NCI-H2107 treated with DMSO at 0.1 percent for 48 hours (cell line): ENCODE data around the gene SNTG2.
"Not testable (repeated sequence)": the region's sequence is repeated elsewhere in the genome, so short reads cannot be mapped to it uniquely, and the experiment has no call there.

ENCODE experiments used
- DNase-seq: peaks from one replicate; lab custom pipeline; 2025; ENCODE audit not compliant: unreplicated experiment; lab: John Stamatoyannopoulos, UW

SNTG2 gene

GRCh38 chr2:1360557-1361250, 410.1 kb downstream of the SNTG2 start:
- DNase-seq, result peak; percentile 65

GRCh38 chr2:1363367-1363766, 412.7 kb downstream of the SNTG2 start:
- no peak for DNase-seq

- peak; percentile 85 for DNase-seq
Measured at GRCh38 chr2:1366546-1367134, 416.0 kb downstream of the SNTG2 start.

GRCh38 chr2:1367601-1368000, 417.0 kb downstream of the SNTG2 start:
- no peak for DNase-seq

GRCh38 chr2:1369905-1370304, 419.3 kb downstream of the SNTG2 start:
- DNase-seq, result no peak

- DNase-seq, result no peak
Measured at GRCh38 chr2:1370461-1370860, 419.8 kb downstream of the SNTG2 start.

GRCh38 chr2:1371082-1371481, 420.4 kb downstream of the SNTG2 start:
- DNase-seq, result no peak

GRCh38 chr2:1373830-1374229, 423.2 kb downstream of the SNTG2 start:
- no peak for DNase-seq

- no peak for DNase-seq
Measured at GRCh38 chr2:1374287-1374686, 423.6 kb downstream of the SNTG2 start.

GRCh38 chr2:1375794-1376193, 425.1 kb downstream of the SNTG2 start:
- no peak for DNase-seq

GRCh38 chr2:1377473-1377872, 426.8 kb downstream of the SNTG2 start:
- DNase-seq, result no peak

GRCh38 chr2:1378456-1379150, 428.0 kb downstream of the SNTG2 start:
- no peak for DNase-seq

GRCh38 chr2:1381644-1382043, 431.0 kb downstream of the SNTG2 start:
- DNase-seq, result no peak

GRCh38 chr2:1387954-1388725, 437.5 kb downstream of the SNTG2 start:
- not testable (repeated sequence) for DNase-seq

- DNase-seq, result not testable (repeated sequence)
Measured at GRCh38 chr2:1390118-1390517, 439.5 kb downstream of the SNTG2 start.

GRCh38 chr2:1393321-1393720, 442.7 kb downstream of the SNTG2 start:
- no peak for DNase-seq

- no peak for DNase-seq
Measured at GRCh38 chr2:1394709-1395408, 444.2 kb downstream of the SNTG2 start.

- DNase-seq, result no peak
Measured at GRCh38 chr2:1397350-1397749, 446.7 kb downstream of the SNTG2 start.

- DNase-seq, result no peak
Measured at GRCh38 chr2:1398191-1398590, 447.5 kb downstream of the SNTG2 start.

GRCh38 chr2:1400943-1401735, 450.5 kb downstream of the SNTG2 start:
- DNase-seq, result no peak
